ENCODE results near the gene SMG9. TPM values are rescaled to one million over a fixed set of nuclear protein-coding genes. Genes with fewer than 3 reads are reported as not detected.
A peak's percentile ranks its signal among the peaks of the same experiment; 100 is the strongest.

The SMG9 gene
- total RNA-seq, 1 experiment from 2014 or later, result 52.2 TPM

GRCh38 chr19:43774103-43774939, 19.6 kb upstream of the SMG9 start:
- Histone ChIP-seq H2BK15ac (ENCODE audit: low read depth, low read length) (no peak overlapping the region), H3K79me2 (ENCODE audit: insufficient read depth, low read length) (no peaks in the 10 kb centered on the region), H3K23me2 (ENCODE audit: insufficient read length, low read depth, low read length, poor library complexity, severe bottlenecking) (peaks cover 7% of the 10 kb centered on the region), H2BK20ac (ENCODE audit: low read depth, low read length, poor library complexity, severe bottlenecking) (no peak overlapping the region), H3K4ac (ENCODE audit: low read depth, low read length) (no peak overlapping the region), H4K91ac (ENCODE audit: insufficient read length, low read depth, low read length) (no peak overlapping the region), H3K14ac (ENCODE audit: insufficient read depth, low read length) (no peak overlapping the region), H4K5ac (ENCODE audit: insufficient read length, low read depth, low read length) (no peak overlapping the region), H2BK12ac (ENCODE audit: insufficient read length, low read depth, low read length) (no peak overlapping the region), H3K79me1 (ENCODE audit: insufficient read depth, low read depth, low read length, poor library complexity, severe bottlenecking) (no peaks in the 10 kb centered on the region), H3T11ph (ENCODE audit: low read length) (no peak overlapping the region), H3K9me3 (ENCODE audit: control insufficient read depth, low read depth, low read length) (no peaks in the 10 kb centered on the region), H2AK5ac (ENCODE audit: insufficient read length, low read length) (no peak overlapping the region), H4K20me1 (ENCODE audit: control insufficient read depth, insufficient read depth, insufficient read length) (no peaks in the 10 kb centered on the region), H3K18ac (ENCODE audit: insufficient read length, low read depth, low read length) (no peak overlapping the region), H3K27ac (ENCODE audit: insufficient read length, low read depth, low read length) (no peak overlapping the region), H3K4me2 (ENCODE audit: insufficient read depth, insufficient read length, low read length) (peak overlapping the region; percentile 57), H4K8ac (replicated peaks; ENCODE audit: insufficient read length, low read depth, low read length) (no peak overlapping the region), H3K9ac (ENCODE audit: extremely low read depth, insufficient read length, low read length) (no peak overlapping the region), H3K27me3 (ENCODE audit: insufficient read depth, low read length) (peaks cover 12% of the 10 kb centered on the region; the same call in 1 of the 2 replicates), H2BK120ac (ENCODE audit: low read depth, low read length, poor library complexity, severe bottlenecking) (no peak overlapping the region), H3K23ac (ENCODE audit: insufficient read length, low read depth, low read length) (no peak overlapping the region), H2BK5ac (ENCODE audit: insufficient read length, low read length) (no peak overlapping the region), H2AFZ (ENCODE audit: low read length) (no peak overlapping the region), H3K4me1 (ENCODE audit: insufficient read depth, low read length) (peaks cover 7% of the 10 kb centered on the region; the same call in 1 of the 2 replicates), H3K56ac (ENCODE audit: insufficient read length, low read depth, low read length) (no peak overlapping the region)
- peaks cover 88% of the 10 kb centered on the region for H3K27me3 Mint-ChIP-seq (ENCODE audit: low read depth)
- peak overlapping the region; percentile 56 to 79 for H3K4me3 Mint-ChIP-seq
- H3K27ac Mint-ChIP-seq, result no peak overlapping the region
- no peaks in the 10 kb centered on the region; a peak in 2 of 7 replicates for H3K36me3 Mint-ChIP-seq (ENCODE audit: insufficient read depth in 1 of 3, low read depth in 3 of 3)
- peak; percentile 70 for TF ChIP-seq CTCF (conservative IDR thresholded peaks at IDR 0.05)
- no peaks in the 10 kb centered on the region; a peak in 1 of 5 replicates for H3K9me3 Mint-ChIP-seq
- peak; percentile 87 for DNase-seq
- H3K4me1 Mint-ChIP-seq, result peaks cover 34 to 46% of the 10 kb centered on the region in 2 experiments
- no CpG with 5 or more reads among the region's 63 CpGs for WGBS (ENCODE audit: extremely low coverage, insufficient read length, low lambda C conversion rate)

Measured in H9 (cell line).